ENCODE measurements around the gene SLC38A11.

SLC38A11 gene

DNA sequence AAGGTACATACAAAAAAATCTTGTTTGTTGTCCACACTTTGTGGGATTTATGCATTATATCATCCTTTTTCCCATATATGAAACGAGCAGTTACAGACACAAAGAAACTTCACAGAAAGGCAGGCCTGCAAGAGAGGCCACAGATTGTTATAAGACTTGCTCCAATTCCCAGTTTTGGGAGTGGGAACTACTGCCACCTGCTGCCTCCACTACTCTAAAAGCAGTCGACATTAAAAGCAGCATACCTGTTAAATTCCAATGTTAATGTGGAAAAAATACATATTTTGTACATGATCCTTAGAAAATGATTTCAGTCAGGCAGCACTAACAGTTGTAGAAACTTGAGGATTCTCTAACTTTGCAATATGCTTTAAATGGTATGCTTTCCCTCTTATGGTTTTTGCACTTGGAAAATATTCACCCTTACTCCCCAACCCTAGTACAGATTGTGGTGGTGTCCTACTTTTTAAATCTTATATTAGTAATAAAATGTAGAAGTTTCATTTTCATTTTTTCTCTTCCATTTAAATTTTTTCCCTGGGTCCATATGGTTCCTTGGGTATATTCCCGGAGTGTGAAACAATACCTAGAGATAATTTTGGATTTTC is 37.9 kb downstream of the SLC38A11 start:
- DNase-seq (ENCODE audit: low read depth in 2 of 2, low spot score in 1 of 2), result no peak

DNA sequence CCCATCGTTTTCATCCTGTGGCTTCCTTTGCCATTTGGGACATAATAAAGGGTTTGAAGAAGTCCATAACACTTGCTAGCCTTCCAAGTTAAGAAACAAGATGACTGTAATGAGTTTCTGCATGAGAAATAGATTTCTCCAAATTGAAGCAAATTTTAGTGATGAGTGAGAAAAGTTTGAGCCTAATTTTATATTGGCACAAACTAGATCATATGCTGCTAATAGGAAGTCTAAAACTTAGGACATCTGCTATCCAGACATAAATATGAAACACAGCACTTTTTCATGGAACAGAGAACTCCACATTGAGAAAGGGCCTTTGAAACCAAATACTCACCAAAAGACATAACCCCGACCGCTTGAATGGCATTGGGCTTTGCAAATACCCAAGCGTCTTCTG is 39.8 kb downstream of the SLC38A11 start:
- no peak for DNase-seq (ENCODE audit: low read depth in 2 of 2, low spot score in 1 of 2)

DNA sequence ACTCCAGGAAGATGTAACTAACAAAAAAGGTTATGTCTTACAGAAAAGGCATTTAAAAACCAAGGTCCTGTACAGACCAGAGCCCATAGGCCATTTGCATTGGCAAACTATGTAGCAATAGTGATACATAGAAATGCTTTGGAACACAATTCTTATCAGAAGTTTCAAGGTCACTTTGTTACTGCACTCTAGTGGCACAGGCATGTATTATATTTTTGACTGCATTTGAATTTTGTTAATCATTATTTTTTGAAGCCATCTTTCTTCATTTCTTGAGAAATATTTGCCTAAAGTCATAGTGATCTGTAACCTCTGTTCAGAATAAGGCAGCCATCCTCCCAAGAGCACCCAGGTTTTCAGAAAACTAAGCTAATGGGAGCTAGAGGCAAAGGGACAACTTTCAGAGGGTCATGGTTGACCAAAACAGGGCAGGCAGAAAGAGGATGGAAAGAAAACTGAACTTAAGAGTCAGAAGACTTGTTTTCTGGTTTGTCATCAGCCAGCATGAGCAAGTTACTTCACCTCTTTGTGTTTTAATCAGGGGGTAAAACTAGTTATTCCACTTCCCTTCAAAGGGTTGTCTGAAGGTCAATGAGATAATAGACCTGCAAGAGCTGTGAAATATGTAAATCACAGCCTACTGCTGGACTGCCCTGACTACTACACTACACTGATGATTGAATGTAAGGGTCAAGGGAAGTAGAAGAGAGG is 41.5 kb downstream of the SLC38A11 start:
- DNase-seq (ENCODE audit: low read depth in 2 of 2, low spot score in 1 of 2), result no peak

DNA sequence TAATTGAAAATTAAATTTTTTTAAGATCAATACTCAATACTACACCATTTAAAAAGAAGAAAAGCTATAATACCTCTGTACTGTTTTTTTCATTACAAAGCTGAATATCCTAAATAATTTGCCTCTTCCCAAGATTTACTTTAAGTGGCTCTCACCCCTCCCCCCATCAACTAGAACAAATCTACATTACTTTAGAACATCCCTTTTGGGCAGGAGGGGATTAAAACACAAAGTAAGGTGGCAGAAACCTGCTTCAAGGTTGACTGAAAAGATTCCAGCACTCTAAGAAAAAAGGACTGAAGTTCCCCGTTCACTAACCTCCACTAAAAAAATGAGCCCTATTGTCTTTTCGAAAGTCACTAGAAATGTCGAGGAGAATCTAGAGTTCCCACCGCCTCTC is 42.3 kb downstream of the SLC38A11 start:
- no peak for DNase-seq (ENCODE audit: low read depth in 2 of 2, low spot score in 1 of 2)

DNA sequence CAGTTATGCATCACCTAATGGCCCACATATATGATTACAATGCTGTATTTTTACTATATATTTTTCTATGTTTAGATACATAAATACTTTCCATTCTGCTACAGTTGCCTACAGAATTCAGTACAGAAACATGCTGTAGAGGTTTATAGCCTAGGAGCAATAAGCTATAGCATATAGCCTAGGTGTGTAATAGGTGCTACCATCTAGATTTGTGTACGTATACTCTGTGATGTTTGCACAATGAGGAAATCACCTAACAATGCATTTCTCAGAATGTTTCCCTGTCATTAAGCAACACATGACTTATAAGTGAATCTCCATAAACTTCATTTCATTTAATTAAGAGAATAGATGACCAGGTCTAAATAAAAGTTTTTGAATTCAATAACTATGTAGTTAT is 43.5 kb downstream of the SLC38A11 start:
- no peak for DNase-seq (ENCODE audit: low read depth in 2 of 2, low spot score in 1 of 2)

DNA sequence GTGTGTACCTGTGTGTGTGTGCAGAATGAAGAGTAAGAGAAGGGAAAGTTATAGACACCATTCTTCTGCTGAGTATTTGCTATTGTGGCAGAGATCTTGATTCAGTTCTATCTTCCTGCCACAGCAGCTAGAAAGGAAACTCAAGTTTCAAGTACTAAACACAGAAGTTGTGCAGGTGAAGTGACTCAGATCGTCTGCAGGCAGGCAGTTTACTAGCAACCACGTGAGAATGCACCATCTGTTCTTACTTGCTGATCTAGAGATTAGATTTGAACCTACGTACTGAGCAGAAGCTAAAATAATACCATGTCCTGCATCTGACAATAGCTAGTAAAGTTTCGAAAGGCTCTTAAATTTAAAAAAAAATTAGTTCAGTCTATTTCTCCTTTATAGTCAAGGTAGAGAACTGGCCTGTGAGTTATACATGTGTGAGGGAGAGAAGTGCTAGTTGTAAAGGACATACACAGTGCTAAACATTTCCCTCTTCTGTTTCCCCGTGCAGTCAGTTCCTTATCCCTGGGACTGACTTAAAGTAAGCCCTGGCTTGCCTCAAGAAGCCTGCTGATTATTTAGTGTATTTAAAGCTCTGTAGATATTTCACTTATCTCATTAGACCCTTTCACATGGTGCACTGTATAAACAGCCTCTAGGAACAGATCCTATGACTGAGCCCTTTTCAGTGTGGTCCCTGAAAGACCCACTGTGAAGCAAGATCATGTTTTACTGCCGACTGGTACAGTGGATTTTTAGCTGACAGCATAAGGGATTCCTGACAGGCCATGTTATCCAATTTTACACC is 45.0 kb downstream of the SLC38A11 start:
- DNase-seq (ENCODE audit: low read depth in 2 of 2, low spot score in 1 of 2), result no peak

DNA sequence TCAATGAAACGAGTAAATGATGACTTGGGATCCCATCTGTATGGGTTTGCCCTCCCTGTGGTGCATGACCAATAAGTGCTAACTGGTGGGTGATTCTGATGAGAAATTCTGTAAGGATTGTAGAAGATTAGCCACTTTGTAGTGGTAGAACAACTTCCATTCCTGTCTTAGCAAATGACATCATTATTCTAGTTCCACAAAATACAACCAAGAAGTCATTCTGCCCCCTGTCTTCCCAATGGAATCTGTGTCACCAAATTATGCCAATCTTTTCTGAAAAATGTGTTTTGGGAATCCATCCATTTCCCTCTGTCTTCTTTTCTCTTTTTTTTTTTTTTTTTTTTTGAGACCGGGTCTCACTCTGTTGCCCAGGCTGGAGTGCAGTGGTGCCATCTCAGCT is 48.4 kb downstream of the SLC38A11 start:
- DNase-seq (ENCODE audit: low read depth in 2 of 2, low spot score in 1 of 2), result no peak

DNA sequence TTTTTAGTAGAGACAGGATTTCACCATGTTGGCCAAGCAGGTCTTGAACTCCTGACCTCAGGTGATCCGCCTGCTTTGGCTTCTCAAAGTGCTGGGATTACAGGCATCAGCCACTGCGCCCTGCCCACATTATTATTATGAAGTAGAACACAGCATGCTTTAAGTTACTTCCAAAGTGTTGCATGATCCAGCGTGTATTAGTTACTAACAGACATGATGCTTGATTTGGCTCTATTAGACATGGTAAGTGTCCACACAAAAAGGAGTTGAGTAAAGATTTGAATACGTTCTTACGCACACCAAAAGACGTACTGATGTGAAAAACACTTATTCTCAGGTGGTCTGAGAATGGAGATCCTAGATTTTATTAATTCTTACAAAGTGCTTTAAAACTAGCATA is 50.0 kb downstream of the SLC38A11 start:
- DNase-seq (ENCODE audit: low read depth in 2 of 2, low spot score in 1 of 2), result no peak

DNA sequence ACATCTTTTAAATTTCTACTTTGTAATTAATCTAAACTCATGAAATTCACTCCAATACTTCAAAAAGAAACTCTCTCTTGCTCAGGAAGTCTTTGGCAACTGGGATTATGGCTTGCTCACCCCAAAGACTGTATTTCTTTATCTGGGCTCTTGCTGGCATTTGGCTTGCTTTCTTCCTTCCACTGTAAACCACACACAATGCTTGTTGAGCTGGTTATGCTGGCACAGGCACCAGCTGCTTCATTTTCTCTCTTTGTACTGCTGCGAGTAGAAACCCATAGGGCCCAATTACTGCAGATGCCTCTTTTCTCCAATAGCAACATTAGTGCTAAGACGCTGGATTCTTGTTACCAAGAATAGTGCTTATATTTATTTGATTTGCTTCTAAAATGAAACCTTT is 51.4 kb downstream of the SLC38A11 start:
- DNase-seq (ENCODE audit: low read depth in 2 of 2, low spot score in 1 of 2), result no peak

DNA sequence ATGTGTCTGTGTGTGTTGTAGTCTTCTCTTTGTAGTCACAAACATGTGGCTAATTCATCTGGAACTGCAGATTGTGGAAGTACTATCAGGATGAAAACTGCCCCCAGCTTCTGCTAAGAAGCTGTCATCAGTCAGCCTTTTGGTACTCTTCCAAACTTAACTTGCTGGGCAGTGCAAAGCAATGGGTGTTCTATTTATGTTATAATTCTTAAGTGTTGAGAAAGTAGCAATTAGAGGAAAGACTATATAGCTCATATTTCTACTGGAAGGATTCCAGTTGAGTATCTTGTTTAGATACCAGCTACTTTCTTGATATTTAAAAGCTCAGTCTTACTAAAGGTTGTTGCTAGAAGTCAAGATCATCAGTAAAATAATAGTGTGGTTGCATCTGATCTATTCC is 52.1 kb downstream of the SLC38A11 start:
- no peak for DNase-seq (ENCODE audit: low read depth in 2 of 2, low spot score in 1 of 2)

DNA sequence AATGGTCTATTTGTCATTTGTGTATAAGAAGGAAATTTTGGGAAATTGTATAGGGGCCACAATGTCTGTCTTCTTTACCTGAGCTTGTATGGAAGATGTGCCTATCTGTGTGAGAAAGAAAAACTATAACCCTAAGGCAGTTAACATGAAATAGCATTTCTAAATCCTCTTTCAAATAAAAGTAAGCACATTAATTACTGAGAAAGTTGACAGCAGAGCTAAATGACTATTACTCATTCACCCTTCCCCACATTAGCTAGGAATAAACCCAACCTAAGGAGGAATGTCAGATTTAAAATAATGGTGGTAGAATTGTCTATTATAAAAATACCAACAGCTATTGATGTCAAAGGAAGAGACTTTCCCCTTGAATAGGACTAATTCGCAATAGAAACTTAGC is 56.2 kb downstream of the SLC38A11 start:
- no peak for DNase-seq (ENCODE audit: low read depth in 2 of 2, low spot score in 1 of 2)

DNA sequence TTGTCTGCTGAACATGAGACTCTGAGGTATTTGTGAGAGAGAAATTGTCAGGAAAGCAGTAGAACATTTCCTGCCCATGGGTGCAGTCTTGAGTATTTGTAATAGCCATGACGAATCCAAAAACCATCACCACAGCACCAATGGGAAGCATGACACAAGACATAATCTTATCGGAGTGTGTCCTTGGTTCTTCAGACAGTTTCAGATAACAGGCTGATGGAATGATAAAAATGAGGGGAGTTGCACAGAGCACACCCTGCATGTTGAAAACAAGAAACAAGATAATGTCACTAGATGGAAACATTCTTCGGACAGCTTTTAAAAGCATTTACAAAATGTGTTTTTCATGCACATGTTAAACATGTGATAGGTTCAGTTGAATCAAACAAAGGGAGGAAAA is 56.9 kb downstream of the SLC38A11 start:
- no peak for DNase-seq (ENCODE audit: low read depth in 2 of 2, low spot score in 1 of 2)

DNA sequence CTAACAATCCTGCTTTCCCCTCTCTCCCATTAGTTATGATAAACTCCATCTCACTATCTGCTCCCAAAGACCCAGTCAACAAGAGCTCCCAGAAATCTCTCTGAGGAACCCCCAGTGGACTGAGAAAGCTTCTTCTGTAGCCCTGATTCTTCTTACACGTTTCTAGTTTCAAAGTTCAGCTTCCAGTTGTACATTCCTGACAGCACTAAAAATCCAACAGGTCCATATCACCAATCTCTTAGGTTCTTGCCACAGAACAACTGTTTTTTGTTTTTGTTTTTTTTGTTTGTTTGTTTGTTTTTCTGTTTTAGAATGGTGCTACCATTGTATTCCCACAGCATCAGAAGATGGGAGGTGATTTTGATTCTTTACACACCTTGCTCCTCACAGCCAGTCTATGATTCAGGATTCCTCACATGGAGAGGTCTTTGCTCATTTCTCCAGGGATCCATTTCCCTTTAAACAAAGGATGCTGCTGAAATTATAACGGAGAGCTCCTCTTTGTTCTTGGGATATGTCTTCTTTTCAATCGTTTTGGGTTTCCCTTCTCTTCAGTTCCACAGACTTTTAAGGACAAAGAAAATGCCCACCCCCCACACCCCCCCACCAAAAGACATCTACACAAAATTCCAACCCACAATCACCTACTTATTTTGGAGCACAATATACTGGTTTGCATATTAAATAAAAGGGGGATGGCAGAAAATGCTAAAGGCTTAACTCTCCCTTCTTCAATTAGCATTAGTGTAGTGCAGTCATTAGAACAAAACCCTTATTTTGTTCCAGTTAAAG is 57.7 kb downstream of the SLC38A11 start:
- no peak for DNase-seq (ENCODE audit: low read depth in 2 of 2, low spot score in 1 of 2)

DNA sequence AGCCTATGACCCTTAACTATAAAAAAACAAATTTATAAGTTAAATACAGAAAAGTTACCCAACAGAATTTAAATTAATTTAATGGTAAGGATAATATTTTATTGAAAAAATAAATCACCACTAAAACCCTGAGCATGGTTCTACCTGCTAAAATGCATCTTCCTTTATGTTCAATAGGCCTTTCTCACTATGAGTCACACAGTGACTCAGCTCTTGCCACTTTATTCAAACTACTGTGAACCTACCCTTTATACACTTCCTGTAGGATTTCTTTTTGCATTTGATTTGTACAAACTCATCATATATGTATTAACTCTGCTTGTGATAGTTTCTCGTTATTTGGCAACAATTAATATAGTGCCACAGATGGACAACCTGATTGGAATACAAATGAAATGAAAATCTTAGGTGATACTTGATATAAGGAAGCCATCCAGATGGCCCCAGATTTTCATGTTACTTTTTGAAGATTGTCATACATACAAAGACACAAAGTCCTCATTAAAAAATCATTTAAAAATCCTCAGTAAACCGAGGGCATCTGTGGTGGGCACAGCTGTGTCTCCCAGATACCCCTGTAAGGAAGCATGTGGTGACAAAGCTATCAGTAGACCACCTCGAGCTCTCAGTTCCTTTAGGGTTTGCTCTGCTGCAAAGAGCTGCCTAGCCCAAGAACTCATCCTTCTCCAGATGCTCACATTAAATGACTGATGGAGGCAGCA is 58.5 kb downstream of the SLC38A11 start:
- DNase-seq (ENCODE audit: low read depth in 2 of 2, low spot score in 1 of 2), result no peak

DNA sequence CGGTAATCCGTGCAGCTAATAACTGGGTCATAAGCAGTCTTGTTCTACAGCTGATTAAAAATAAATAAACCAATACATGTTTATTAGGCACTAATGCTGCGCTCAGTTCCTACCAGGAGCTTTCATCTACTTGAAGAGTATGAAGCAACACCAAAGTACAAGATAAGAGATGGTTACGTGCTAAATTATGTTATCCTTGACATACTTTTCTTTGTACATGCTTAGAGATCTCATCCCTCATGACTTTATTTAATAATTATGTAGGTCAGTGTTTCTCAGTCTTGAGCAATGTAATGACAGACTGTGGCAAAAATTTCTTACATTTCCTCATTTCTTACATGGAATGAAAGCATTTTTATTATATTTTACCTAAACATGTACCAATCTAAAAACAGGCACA is 59.1 kb downstream of the SLC38A11 start:
- no peak for DNase-seq (ENCODE audit: low read depth in 2 of 2, low spot score in 1 of 2)

DNA sequence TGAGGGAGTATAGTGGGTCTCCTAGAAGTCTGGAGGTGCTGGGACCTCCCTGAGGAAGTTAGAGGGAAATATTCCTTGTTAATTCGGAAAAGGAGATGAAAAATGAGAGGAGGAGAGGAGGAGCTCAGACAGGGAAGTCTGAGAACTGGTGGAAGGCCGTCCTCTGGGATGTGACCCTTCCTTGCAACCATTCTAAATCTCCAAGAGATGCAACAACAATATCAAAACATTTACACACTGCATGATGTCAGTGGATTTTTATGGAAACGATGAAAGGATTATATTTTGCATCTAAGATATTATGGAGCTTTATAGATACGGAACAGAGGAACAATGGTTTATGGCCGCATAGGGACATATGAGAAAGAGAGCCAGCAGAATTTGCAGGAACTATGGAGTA is 63.9 kb downstream of the SLC38A11 start:
- DNase-seq (ENCODE audit: low read depth in 2 of 2, low spot score in 1 of 2), result no peak

DNA sequence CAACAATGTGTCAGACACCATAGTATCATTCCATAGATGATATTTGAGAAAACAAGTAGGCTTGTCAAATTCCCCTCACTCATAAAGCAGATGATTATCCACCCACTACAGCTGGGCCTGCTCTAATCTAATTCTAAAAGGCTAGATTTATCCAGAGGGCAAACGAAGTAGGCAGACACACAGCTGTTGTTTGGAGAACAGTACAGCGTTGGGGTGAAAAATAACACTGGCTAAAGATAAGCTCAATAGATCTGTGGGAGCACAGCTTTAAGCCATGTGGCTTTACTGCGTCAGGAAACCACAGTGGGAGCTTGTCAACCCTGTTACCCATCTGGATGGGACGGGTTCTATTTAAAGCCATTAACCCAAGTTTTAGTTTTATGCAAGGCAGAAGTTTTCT is 64.8 kb downstream of the SLC38A11 start:
- no peak for DNase-seq (ENCODE audit: low read depth in 2 of 2, low spot score in 1 of 2)

DNA sequence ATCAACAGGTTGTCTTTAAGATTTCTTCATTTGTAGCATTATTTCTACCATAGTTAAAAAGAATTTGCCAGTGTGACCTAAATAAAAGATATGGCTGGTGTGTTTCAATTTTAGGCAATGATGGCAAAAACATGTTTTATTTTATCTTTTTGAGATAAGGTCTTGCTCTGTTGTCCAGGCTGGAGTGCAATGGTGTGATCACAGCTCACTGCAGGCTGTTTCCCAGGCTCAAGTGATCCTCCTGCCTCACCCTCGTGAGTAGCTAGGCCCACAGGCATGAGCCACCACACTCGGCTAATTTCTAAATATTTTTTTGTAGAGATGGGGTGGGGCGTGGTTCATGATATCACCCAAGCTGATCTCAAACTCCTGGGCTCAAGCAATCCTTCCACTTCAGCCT is 66.7 kb downstream of the SLC38A11 start:
- no peak for DNase-seq (ENCODE audit: low read depth in 2 of 2, low spot score in 1 of 2)

DNA sequence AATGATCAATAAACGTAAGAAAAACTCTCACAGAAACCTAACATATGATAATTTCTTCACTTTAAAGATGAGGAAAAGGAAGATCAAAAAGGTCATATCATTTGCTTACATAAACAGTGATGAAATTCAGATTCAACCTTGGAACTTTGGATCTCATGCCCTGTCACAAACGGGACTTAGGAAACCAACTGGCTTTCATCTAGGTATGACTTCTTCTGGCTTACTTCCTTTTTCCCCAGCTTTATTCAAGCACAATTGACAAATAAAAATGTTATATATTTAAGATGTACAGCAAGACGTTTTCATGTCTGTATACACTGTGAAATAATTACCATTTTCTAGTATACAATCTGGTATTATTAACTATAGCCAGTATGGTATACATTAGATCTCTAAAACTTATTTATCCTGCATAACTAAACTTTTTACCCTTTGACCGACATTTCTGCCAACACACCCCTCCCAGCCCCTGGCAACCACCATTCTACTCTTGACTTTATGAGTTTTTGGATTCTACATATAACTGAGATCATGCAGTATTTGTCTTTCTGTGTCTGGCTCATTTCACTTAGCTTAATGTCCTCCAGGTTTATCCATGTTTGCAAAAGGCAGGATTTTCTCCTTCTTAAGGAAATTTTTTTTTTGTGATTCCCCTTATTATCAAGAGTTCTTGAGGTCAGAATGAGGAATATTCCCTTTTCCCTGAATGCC is 67.7 kb downstream of the SLC38A11 start:
- no peak for DNase-seq (ENCODE audit: low read depth in 2 of 2, low spot score in 1 of 2)

DNA sequence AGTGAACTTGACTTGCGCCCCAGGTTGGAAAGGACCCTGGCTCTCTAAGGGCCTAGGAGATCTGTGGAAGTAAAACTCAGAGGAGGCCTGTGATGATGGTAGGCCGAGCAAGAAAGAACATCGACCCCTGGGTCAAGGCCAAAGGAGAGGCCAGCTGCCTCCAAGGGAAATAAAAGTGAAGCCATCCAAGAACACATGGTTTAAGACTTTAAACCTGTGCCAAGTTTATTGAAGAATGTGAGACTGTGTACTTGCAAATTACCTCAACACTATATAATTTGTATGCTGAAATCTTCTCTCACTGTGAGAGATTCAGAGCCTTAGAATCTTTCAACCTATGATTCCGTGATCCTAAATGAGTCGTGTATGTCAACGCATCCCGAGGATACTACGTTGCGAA is 73.0 kb downstream of the SLC38A11 start:
- no peak for DNase-seq (ENCODE audit: low read depth in 2 of 2, low spot score in 1 of 2)

Measured in stimulated activated CD8-positive, alpha-beta memory T cell treated with anti-CD3 and anti-CD28 coated beads, Interleukin-4, amount 100 ng/mL, for 1 hour (primary cell).